Measurements from ENCODE around the gene ABL1. TPM values are rescaled to one million over a fixed set of nuclear protein-coding genes. Genes with fewer than 3 reads are reported as not detected.

The ABL1 gene
- total and polyA plus RNA-seq, 5 donors from 2014 or later = 5.5 to 33.9 (median 8.6) TPM

DNA sequence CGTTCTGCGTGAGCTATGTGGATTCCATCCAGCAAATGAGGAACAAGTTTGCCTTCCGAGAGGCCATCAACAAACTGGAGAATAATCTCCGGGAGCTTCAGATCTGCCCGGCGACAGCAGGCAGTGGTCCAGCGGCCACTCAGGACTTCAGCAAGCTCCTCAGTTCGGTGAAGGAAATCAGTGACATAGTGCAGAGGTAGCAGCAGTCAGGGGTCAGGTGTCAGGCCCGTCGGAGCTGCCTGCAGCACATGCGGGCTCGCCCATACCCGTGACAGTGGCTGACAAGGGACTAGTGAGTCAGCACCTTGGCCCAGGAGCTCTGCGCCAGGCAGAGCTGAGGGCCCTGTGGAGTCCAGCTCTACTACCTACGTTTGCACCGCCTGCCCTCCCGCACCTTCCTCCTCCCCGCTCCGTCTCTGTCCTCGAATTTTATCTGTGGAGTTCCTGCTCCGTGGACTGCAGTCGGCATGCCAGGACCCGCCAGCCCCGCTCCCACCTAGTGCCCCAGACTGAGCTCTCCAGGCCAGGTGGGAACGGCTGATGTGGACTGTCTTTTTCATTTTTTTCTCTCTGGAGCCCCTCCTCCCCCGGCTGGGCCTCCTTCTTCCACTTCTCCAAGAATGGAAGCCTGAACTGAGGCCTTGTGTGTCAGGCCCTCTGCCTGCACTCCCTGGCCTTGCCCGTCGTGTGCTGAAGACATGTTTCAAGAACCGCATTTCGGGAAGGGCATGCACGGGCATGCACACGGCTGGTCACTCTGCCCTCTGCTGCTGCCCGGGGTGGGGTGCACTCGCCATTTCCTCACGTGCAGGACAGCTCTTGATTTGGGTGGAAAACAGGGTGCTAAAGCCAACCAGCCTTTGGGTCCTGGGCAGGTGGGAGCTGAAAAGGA lies 50.7 kb downstream of the ABL1 start:
- H3K27me3 ChIP-seq (ENCODE audit: control insufficient read depth, insufficient read depth, low read length) = no peaks in the 10 kb centered on the region
- Mint-ChIP-seq H3K4me3 (no peak overlapping the region), H3K27ac (no peak overlapping the region), H3K36me3 (peaks cover 27% of the 10 kb centered on the region), H3K27me3 (no peaks in the 10 kb centered on the region), H3K9me3 (no peaks in the 10 kb centered on the region), H3K4me1 (peaks cover 0 to 3% (median 0%) of the 10 kb centered on the region in 4 donors)
- ATAC-seq (ENCODE audit: low read depth in 2 of 2) (no peak), DNase-seq (no peak)
- H3K9me3 ChIP-seq (ENCODE audit: control insufficient read depth in 2 of 2, low read length in 2 of 2) = no peaks in the 10 kb centered on the region
- H3K27ac ChIP-seq (ENCODE audit: insufficient read depth, low read length, poor library complexity, severe bottlenecking) = no peak overlapping the region
- no peaks in the 10 kb centered on the region for H3K4me1 ChIP-seq (ENCODE audit: control insufficient read depth, insufficient read depth, low read length, poor library complexity, severe bottlenecking)
- H3K36me3 ChIP-seq (ENCODE audit: control insufficient read depth, insufficient read depth, low read length) = peaks cover 31% of the 10 kb centered on the region
- no peak overlapping the region for H3K4me3 ChIP-seq (ENCODE audit: low read depth, low read length)

DNA sequence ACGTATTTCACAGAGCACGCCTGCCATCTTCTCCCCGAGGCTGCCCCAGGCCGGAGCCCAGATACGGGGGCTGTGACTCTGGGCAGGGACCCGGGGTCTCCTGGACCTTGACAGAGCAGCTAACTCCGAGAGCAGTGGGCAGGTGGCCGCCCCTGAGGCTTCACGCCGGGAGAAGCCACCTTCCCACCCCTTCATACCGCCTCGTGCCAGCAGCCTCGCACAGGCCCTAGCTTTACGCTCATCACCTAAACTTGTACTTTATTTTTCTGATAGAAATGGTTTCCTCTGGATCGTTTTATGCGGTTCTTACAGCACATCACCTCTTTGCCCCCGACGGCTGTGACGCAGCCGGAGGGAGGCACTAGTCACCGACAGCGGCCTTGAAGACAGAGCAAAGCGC lies 51.9 kb downstream of the ABL1 start:
- ATAC-seq (ENCODE audit: low read depth in 2 of 2) (no peak), DNase-seq (no peak)
- Histone ChIP-seq H3K27ac (ENCODE audit: insufficient read depth, low read length, poor library complexity, severe bottlenecking) (no peak overlapping the region), H3K27me3 (ENCODE audit: control insufficient read depth, insufficient read depth, low read length) (no peaks in the 10 kb centered on the region), H3K4me1 (ENCODE audit: control insufficient read depth, insufficient read depth, low read length, poor library complexity, severe bottlenecking) (no peaks in the 10 kb centered on the region), H3K9me3 (ENCODE audit: control insufficient read depth in 2 of 2, low read length in 2 of 2) (no peaks in the 10 kb centered on the region), H3K36me3 (ENCODE audit: control insufficient read depth, insufficient read depth, low read length) (peaks cover 23% of the 10 kb centered on the region), H3K4me3 (ENCODE audit: low read depth, low read length) (no peak overlapping the region)
- Mint-ChIP-seq H3K9me3 (no peaks in the 10 kb centered on the region), H3K36me3 (peaks cover 17% of the 10 kb centered on the region), H3K4me1 (peaks cover 0 to 3% (median 0%) of the 10 kb centered on the region in 4 donors), H3K27ac (peak overlapping the region in 1 of 3 donors; percentile 55), H3K4me3 (no peak overlapping the region), H3K27me3 (no peaks in the 10 kb centered on the region)

DNA sequence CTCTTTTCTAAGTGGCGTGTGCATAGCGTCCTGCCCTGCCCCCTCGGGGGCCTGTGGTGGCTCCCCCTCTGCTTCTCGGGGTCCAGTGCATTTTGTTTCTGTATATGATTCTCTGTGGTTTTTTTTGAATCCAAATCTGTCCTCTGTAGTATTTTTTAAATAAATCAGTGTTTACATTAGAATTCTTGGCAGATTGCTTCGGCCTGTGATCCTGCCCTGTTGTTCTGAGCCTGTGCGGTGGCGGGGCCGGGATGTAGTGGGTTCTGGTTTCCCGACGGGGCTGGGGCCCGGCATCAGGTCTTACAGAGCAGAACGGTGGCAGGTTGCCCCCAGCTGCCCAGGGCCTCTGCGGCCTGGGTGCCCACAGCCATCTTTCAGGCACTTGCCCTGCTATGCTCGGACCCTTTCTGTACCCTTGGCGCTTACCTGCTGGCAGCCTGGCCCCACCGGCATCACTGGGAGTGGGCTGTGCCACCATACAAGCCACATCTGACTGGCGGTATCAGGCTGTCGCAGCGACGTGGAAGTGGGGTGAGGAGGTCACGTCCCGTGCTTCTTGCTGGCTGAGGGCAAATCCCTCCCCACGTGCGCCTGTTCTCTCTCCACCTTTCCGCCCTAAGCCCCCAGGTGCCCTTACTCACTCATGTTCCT lies 52.6 kb downstream of the ABL1 start:
- H3K36me3 Mint-ChIP-seq = peaks cover 17% of the 10 kb centered on the region

DNA sequence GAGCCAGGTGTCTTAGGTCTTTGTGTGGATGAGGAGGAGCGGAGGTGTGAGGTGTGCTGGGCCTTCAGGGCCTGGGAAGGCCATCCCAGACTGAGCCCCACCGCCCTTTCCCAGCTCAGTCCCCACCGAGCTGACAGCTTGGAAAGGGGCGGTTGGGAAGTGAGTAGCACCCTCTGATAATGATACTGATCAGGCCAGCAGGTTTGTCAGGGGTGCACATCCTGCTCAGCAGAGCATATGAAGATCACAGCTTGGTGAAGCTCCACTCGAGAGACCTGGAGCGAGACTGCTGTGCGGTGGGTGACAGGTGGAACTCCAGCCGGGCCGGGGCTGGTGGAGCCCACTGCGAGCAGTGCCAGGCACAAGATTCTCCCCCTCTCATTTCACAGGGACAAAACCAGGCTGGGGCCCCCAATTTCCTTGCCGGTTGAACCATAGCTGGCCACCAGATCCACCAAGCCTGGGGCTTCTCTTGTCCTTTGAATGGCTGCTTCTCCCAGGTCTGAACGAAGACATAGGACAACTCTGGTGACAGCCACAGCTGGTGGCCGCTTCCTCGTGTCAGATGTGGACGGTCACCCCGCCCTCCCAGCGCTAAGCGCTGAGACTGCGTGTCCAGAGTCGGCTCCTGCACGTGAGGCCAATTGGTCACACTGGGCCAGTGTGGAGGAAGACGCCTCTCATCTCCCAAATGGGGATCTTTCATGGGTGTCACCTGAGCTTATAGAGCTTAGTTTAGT lies 53.3 kb downstream of the ABL1 start:
- H3K4me3 ChIP-seq (ENCODE audit: low read depth, low read length) = no peak overlapping the region
- no peak overlapping the region for H3K27ac ChIP-seq (ENCODE audit: insufficient read depth, low read length, poor library complexity, severe bottlenecking)
- Mint-ChIP-seq H3K36me3 (peaks cover 17% of the 10 kb centered on the region), H3K4me3 (no peak overlapping the region), H3K4me1 (peaks cover 0 to 3% (median 0%) of the 10 kb centered on the region in 4 donors), H3K9me3 (no peaks in the 10 kb centered on the region), H3K27ac (no peak overlapping the region), H3K27me3 (no peaks in the 10 kb centered on the region)
- ATAC-seq (ENCODE audit: low read depth in 2 of 2) = no peak
- peaks cover 20% of the 10 kb centered on the region for H3K36me3 ChIP-seq (ENCODE audit: control insufficient read depth, insufficient read depth, low read length)
- H3K4me1 ChIP-seq (ENCODE audit: control insufficient read depth, insufficient read depth, low read length, poor library complexity, severe bottlenecking) = no peaks in the 10 kb centered on the region
- H3K27me3 ChIP-seq (ENCODE audit: control insufficient read depth, insufficient read depth, low read length) = no peaks in the 10 kb centered on the region
- H3K9me3 ChIP-seq (ENCODE audit: control insufficient read depth in 2 of 2, low read length in 2 of 2) = no peaks in the 10 kb centered on the region
- no peak for DNase-seq

More for the DNA sequence above, 52.6 kb downstream of the ABL1 start:
- H3K9me3 ChIP-seq (ENCODE audit: control insufficient read depth in 2 of 2, low read length in 2 of 2) = no peaks in the 10 kb centered on the region
- H3K4me3 ChIP-seq (ENCODE audit: low read depth, low read length) = no peak overlapping the region
- Mint-ChIP-seq H3K9me3 (no peaks in the 10 kb centered on the region), H3K4me3 (no peak overlapping the region), H3K27me3 (no peaks in the 10 kb centered on the region), H3K27ac (no peak overlapping the region), H3K4me1 (peaks cover 0 to 3% (median 0%) of the 10 kb centered on the region in 4 donors)
- ATAC-seq (ENCODE audit: low read depth in 2 of 2) = no peak
- H3K4me1 ChIP-seq (ENCODE audit: control insufficient read depth, insufficient read depth, low read length, poor library complexity, severe bottlenecking) = no peaks in the 10 kb centered on the region
- H3K27ac ChIP-seq (ENCODE audit: insufficient read depth, low read length, poor library complexity, severe bottlenecking) = no peak overlapping the region
- no peaks in the 10 kb centered on the region for H3K27me3 ChIP-seq (ENCODE audit: control insufficient read depth, insufficient read depth, low read length)
- H3K36me3 ChIP-seq (ENCODE audit: control insufficient read depth, insufficient read depth, low read length) = peaks cover 20% of the 10 kb centered on the region
- no peak for DNase-seq

DNA sequence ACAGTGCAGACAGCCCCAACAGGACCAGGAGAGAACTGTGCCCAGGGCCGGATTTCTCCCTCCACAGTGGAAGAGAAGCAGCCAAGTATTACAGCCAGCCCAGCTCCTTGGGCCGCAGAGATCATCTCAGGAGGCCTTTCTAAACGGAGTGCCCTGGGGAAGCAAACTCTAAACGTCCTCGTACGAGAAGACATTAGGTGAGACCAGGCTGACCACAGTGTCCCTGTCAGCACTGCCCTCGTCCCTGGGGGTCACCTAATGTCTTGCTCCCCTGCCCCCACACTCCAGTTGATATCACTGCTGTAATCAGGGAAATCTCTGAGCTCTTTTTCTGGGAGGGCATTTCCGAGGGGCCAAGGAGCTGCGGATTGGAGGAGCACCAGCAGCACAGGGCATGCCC lies 55.1 kb downstream of the ABL1 start:
- ATAC-seq (ENCODE audit: low read depth in 2 of 2) (no peak), DNase-seq (no peak)
- peaks cover 13% of the 10 kb centered on the region for H3K36me3 Mint-ChIP-seq
- H3K4me3 ChIP-seq (ENCODE audit: low read depth, low read length) = no peak overlapping the region
- H3K36me3 ChIP-seq (ENCODE audit: control insufficient read depth, insufficient read depth, low read length) = peaks cover 8% of the 10 kb centered on the region
- no peaks in the 10 kb centered on the region for H3K9me3 ChIP-seq (ENCODE audit: control insufficient read depth in 2 of 2, low read length in 2 of 2)
- H3K27ac Mint-ChIP-seq = no peak overlapping the region
- H3K4me3 Mint-ChIP-seq = no peak overlapping the region
- no peaks in the 10 kb centered on the region for H3K9me3 Mint-ChIP-seq
- peaks cover 0 to 3% (median 0%) of the 10 kb centered on the region in 4 donors for H3K4me1 Mint-ChIP-seq
- no peaks in the 10 kb centered on the region for H3K27me3 Mint-ChIP-seq
- H3K27me3 ChIP-seq (ENCODE audit: control insufficient read depth, insufficient read depth, low read length) = no peaks in the 10 kb centered on the region
- H3K27ac ChIP-seq (ENCODE audit: insufficient read depth, low read length, poor library complexity, severe bottlenecking) = no peak overlapping the region
- no peaks in the 10 kb centered on the region for H3K4me1 ChIP-seq (ENCODE audit: control insufficient read depth, insufficient read depth, low read length, poor library complexity, severe bottlenecking)

DNA sequence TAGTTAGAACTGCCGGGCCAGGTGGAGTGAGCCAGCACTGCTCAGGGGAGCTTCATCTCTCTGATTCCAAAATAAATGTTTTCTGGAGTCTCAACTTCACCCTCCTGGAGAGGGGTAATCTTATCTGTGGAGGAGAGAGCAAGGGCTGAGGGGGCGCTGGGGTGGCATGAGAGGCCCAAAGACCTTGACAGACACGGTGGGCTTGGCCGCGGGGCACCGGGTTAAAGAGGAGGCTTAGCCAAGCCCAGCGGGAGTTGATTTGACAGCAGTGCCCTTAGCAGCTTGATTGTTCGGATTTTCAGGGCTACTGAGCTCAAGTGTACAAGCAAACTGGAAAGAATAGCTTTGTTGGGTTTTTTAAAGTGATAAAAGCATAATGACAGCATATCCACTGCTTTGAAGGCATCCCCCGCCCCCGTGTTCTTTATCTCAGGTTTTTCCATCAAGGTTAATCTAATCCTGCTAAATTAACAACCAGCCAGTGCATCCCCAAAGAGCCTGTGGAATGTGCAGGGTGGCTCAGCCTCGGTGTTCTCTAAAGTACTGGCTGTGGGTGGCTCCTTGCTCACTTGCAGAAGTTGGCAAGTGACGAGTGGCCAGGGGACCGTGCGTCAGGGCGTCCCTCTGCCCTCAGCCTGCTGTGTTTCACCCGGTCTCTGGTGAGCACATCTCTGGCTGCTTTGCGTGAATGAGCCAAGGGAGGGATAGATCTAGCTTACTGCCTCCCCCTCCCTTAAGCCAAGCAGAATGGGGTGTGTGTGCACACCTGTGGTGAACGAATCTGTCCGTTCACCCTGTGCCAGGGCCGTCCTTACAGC lies 56.0 kb downstream of the ABL1 start:
- Mint-ChIP-seq H3K36me3 (peaks cover 9% of the 10 kb centered on the region), H3K9me3 (no peaks in the 10 kb centered on the region), H3K27ac (no peak overlapping the region), H3K27me3 (no peaks in the 10 kb centered on the region), H3K4me3 (no peak overlapping the region), H3K4me1 (peaks cover 0 to 3% (median 0%) of the 10 kb centered on the region in 4 donors)
- ATAC-seq (ENCODE audit: low read depth in 2 of 2) = no peak
- no peaks in the 10 kb centered on the region for H3K27me3 ChIP-seq (ENCODE audit: control insufficient read depth, insufficient read depth, low read length)
- H3K4me3 ChIP-seq (ENCODE audit: low read depth, low read length) = no peak overlapping the region
- H3K27ac ChIP-seq (ENCODE audit: insufficient read depth, low read length, poor library complexity, severe bottlenecking) = no peak overlapping the region
- H3K4me1 ChIP-seq (ENCODE audit: control insufficient read depth, insufficient read depth, low read length, poor library complexity, severe bottlenecking) = no peaks in the 10 kb centered on the region
- no peak for DNase-seq
- H3K36me3 ChIP-seq (ENCODE audit: control insufficient read depth, insufficient read depth, low read length) = peaks cover 6% of the 10 kb centered on the region
- no peaks in the 10 kb centered on the region for H3K9me3 ChIP-seq (ENCODE audit: control insufficient read depth in 2 of 2, low read length in 2 of 2)
